GM20000 (cell line): ENCODE results near the gene KIF13A.
"Not testable (repeated sequence)": the region's sequence is repeated elsewhere in the genome, so short reads cannot be mapped to it uniquely, and the experiment has no call there.

Experiments
- DNase-seq: peaks from one replicate; pipeline ENCODE4 v3.0.0; 2012; ENCODE audit warnings: low spot score
- CTCF ChIP-seq: IDR thresholded peaks from 2 replicates; pipeline ENCODE4 v1.5.1; 2012; ENCODE audit warnings: mild to moderate bottlenecking, control low read depth; ENCODE audit errors: extremely low read depth, missing control alignments

Gene KIF13A

GRCh38 chr6:17950095-17950494, 37.3 kb downstream of the KIF13A start:
- TF ChIP-seq CTCF, result no peak
- DNase-seq, result no peak

GRCh38 chr6:17949168-17949567, 38.3 kb downstream of the KIF13A start:
- no peak for DNase-seq
- TF ChIP-seq CTCF, result no peak

- no peak for DNase-seq
- no peak for TF ChIP-seq CTCF
Measured at GRCh38 chr6:17948725-17949124, 38.7 kb downstream of the KIF13A start.

- DNase-seq, result not testable (repeated sequence)
Measured at GRCh38 chr6:17947574-17947973, 39.9 kb downstream of the KIF13A start.

- no peak for TF ChIP-seq CTCF
- DNase-seq, result no peak
Measured at GRCh38 chr6:17945575-17945974, 41.9 kb downstream of the KIF13A start.

GRCh38 chr6:17945111-17945510, 42.3 kb downstream of the KIF13A start:
- no peak for DNase-seq
- no peak for TF ChIP-seq CTCF

- no peak for DNase-seq
Measured at GRCh38 chr6:17941318-17941717, 46.1 kb downstream of the KIF13A start.

More at GRCh38 chr6:17941318-17941717, 46.1 kb downstream of the KIF13A start:
- no peak for TF ChIP-seq CTCF
